ENCODE results near the gene DNASE1L3.
"Not testable (repeated sequence)": the region's sequence is repeated elsewhere in the genome, so short reads cannot be mapped to it uniquely, and the experiment has no call there.

DNASE1L3 gene

GRCh38 chr3:58202917-58203360 is 7.8 kb downstream of the DNASE1L3 start:
- in situ Hi-C loops (cut with MboI; ENCODE audit: low sequenced_read_pairs): no loop called here

DNA sequence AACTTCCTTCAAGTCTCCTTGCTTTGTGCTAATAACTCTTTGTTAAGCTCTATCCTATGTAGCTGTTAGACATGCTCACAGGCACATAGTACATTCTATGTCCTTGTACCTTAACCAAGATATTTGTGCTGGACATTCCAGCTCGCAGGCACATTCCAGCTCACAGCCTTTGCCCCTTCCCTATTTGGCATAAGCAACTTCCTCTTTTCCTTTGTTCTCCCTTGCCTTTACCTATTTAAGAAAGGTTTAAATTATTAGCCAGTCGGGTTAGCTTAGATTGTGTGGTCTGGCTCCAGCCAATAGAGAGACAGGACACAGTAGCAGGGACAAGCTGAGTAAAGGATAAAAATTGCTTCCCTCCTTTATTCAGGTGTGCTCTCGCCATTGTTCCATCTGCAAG is 9.3 kb downstream of the DNASE1L3 start:
- in situ Hi-C loops (cut with MboI; ENCODE audit: low sequenced_read_pairs): not testable (repeated sequence)

- in situ Hi-C loops (cut with MboI; ENCODE audit: low sequenced_read_pairs): no loop called here
Measured at GRCh38 chr3:58200846-58201355, 9.9 kb downstream of the DNASE1L3 start.

GRCh38 chr3:58200121-58200709 is 10.6 kb downstream of the DNASE1L3 start:
- in situ Hi-C loops (cut with MboI; ENCODE audit: low sequenced_read_pairs): no loop called here

DNA sequence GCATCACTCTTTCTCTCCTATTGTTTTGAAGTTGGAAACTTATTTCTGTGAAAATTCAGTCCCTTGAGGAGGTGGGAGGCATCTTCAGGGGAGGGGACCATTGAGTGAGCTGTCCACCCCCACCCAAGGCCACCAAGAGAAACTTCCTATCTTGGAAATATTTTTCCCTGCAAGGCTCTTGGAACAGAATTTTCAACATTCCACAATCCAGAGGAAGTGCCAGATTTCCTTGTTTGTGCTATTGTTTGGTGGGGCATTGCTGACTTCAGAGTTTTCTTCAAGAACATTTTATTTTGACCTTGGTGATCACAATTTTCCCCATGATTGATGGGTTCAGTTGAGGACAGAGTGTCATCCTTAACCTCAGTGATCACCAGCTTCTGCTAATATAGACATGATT is 12.0 kb downstream of the DNASE1L3 start:
- in situ Hi-C loops (cut with MboI; ENCODE audit: low sequenced_read_pairs): no loop called here

- in situ Hi-C loops (cut with MboI; ENCODE audit: low sequenced_read_pairs): no loop called here
Measured at GRCh38 chr3:58198362-58198761, 12.4 kb downstream of the DNASE1L3 start.

GRCh38 chr3:58197588-58197987 is 13.2 kb downstream of the DNASE1L3 start:
- in situ Hi-C loops (cut with MboI; ENCODE audit: low sequenced_read_pairs): no loop called here

GRCh38 chr3:58193682-58194407 is 16.9 kb downstream of the DNASE1L3 start:
- in situ Hi-C loops (cut with MboI; ENCODE audit: low sequenced_read_pairs): no loop called here

DNA sequence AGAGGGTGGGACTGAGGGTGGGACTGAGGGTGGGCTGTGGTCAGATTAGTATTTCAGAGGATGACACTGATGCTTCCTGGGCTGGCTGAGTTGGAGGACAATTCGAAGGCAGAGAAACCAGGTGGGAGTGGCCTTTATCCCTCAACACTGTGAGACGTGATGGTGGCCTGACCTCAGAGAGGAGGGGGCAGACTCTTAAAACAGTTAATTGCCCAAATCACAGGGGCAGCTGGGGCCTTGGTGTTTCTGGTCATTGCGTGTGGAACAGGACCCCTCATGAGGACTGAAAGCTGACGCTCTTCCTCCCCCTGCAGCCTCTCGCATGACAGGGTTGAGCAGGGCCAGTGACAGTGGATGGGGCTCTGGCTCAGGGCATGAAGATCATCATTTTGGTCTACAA is 18.7 kb downstream of the DNASE1L3 start:
- in situ Hi-C loops (cut with MboI; ENCODE audit: low sequenced_read_pairs): no loop called here

GRCh38 chr3:58191361-58191991 is 19.3 kb downstream of the DNASE1L3 start:
- in situ Hi-C loops (cut with MboI; ENCODE audit: low sequenced_read_pairs): no loop called here

DNA sequence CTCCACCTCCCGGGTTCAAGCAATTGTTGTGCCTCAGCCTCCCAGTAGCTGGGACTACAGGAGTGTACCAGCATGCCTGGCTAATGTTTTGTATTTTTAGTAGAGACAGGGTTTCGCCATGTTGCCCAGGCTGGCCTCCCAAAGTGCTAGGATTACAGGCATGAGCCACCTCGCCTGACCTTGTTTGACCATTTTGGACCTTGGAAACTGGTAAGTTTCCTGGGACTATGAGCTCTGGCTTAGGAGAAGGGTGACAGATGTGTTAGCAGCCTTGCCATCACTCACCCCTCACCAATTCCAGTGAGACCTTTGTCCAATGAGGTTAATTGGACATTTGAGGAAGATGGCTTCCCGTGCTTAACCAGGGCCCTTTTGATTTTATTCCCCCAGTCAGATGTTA is 19.9 kb downstream of the DNASE1L3 start:
- in situ Hi-C loops (cut with MboI; ENCODE audit: low sequenced_read_pairs): no loop called here

GRCh38 chr3:58190291-58190690 is 20.5 kb downstream of the DNASE1L3 start:
- in situ Hi-C loops (cut with MboI; ENCODE audit: low sequenced_read_pairs): no loop called here

DNA sequence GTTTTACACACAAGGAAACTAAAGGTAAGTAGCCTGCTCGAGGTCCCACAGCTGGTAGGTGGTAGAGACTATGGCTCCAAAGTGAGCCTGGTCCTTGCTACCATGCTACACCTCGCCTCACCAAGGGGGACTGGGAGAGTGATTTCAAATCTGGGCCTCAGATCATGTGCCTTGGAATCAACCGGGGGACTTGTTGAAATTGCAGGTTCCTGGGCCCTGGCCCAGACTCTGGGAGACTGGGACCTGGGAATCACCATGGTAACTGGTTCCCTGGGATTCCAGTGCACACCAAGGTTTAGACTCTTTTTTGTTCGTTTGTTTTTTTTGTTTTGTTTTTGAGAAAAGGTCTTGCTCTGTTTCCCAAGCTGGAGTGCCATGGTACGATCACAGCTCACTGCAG is 21.1 kb downstream of the DNASE1L3 start:
- in situ Hi-C loops (cut with MboI; ENCODE audit: low sequenced_read_pairs): no loop called here

DNA sequence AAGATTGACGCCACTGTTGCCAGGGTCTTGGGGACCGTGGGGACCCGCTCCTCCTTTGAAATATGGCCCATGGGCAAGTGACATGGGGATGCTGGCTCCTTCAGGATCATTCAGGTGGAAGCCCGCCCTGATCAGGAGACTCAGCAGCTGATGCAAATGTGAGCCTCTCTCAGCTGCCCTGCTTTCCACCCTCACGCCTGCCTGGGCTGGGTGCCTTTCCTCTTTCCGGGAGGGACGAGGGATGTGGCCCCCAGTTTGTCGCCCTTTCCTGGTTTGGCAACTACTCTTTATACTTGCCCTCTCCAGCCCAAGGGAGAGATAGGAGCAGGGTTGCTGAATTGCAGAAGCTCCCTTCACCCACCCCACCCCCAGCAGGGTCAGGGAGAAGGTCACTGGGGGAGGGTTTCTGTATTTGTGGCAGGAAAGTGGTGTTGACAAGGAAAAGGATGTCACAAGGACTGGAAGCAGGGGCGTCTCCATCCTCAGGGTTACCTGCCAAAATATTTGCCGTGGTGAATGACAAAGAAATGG is 21.8 kb downstream of the DNASE1L3 start:
- in situ Hi-C loops (cut with MboI; ENCODE audit: low sequenced_read_pairs): no loop called here

DNA sequence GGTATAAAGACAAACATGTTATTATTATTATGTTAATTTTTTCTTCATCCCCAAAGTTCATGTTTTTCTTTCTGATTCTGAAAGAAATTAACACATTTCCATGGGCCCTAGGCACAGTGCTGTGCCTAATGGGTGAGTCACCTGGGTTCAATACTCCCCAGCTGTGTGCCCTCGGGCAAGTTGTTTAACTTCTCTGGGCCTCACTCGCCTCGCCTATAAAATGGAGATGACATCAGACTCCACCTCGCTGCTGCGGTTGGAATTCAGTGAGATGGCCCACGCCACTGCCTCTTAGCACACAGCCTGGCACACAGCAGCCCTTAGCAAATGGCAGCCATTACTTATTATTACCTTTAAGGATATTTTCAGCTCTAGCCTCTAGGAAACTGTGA is 22.6 kb downstream of the DNASE1L3 start:
- in situ Hi-C loops (cut with MboI; ENCODE audit: low sequenced_read_pairs): no loop called here

DNA sequence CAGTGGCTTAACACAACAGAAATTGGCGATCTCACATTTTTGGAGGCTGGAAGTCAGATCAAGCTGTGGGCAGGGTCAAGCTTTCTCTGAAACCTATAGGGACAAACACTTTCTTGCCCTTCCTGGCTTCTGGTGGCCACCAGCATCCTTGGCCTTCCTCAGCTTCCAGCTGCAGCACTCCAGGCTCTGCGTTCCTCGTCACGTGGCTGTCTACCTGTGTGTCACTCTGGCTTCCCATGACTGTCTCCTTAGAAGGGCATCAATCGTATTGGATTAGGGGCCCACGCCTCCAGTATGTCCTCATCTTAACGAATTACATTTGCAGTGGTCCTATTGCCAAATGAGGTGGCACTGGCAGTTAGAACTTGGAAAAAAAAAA is 25.8 kb downstream of the DNASE1L3 start:
- in situ Hi-C loops (cut with MboI; ENCODE audit: low sequenced_read_pairs): no loop called here

- in situ Hi-C loops (cut with MboI; ENCODE audit: low sequenced_read_pairs): no loop called here
Measured at GRCh38 chr3:58184309-58184981, 26.3 kb downstream of the DNASE1L3 start.

DNA sequence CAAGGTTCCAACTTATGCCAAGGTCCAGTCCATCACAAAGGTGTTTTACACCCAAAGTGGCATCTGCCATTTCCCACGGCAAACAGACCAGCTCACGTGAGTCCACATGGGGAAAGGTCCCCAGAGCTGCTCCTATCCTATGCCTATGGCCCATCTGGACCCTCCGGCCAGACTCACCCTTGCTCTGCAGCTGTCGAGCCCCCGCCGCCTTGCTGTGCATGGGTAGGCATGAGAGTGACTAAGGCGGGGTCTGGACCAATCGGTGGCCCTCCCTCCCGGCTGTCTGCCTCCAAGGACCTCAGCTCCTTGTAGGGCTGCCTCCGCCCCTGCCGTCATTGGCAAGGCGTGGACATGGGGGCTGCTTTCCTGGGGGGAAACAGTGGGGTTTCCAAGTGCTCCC is 26.9 kb downstream of the DNASE1L3 start:
- in situ Hi-C loops (cut with MboI; ENCODE audit: low sequenced_read_pairs): no loop called here

DNA sequence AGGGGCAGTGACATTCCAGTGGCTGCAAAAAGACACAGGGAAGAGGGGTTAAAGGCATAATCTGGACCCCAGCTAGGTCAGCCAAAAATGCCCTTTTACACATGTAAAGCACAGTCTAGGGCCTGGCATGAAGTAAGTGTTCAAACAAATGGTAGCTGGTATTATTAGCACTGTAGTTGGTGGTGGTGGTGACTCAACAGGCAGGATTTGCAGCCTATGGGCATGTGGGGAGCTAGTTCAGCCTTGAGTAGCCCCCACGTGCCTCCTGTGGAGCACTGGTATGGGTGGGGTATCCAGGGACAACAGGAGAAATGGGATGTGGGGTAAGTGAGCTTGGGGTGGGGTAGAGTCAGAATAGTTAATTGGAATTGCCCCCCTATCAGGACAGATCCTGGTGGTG is 27.6 kb downstream of the DNASE1L3 start:
- in situ Hi-C loops (cut with MboI; ENCODE audit: low sequenced_read_pairs): no loop called here

- in situ Hi-C loops (cut with MboI; ENCODE audit: low sequenced_read_pairs): no loop called here
Measured at GRCh38 chr3:58180940-58181587, 29.7 kb downstream of the DNASE1L3 start.
